ENCODE measurements around the gene CIC. TPM values are rescaled to one million over a fixed set of nuclear protein-coding genes. Genes with fewer than 3 reads are reported as not detected.

The CIC gene
- total and polyA plus RNA-seq, 9 of the 15 experiments (the other 6 are each of a cell fraction or from before 2014, with no cell fraction given), result 0.07 to 44.7 (median 8.6) TPM

GRCh38 chr19:42344336-42344893 lies 75.4 kb downstream of the CIC start (continued):
- TF ChIP-seq, protein P1, sequence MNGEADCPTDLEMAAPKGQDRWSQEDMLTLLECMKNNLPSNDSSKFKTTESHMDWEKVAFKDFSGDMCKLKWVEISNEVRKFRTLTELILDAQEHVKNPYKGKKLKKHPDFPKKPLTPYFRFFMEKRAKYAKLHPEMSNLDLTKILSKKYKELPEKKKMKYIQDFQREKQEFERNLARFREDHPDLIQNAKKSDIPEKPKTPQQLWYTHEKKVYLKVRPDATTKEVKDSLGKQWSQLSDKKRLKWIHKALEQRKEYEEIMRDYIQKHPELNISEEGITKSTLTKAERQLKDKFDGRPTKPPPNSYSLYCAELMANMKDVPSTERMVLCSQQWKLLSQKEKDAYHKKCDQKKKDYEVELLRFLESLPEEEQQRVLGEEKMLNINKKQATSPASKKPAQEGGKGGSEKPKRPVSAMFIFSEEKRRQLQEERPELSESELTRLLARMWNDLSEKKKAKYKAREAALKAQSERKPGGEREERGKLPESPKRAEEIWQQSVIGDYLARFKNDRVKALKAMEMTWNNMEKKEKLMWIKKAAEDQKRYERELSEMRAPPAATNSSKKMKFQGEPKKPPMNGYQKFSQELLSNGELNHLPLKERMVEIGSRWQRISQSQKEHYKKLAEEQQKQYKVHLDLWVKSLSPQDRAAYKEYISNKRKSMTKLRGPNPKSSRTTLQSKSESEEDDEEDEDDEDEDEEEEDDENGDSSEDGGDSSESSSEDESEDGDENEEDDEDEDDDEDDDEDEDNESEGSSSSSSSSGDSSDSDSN (IDR thresholded peaks at IDR 0.05; ENCODE audit: borderline replicate concordance in 1 of 2, low read depth in 2 of 2, low read length in 2 of 2), result no peak
- TF ChIP-seq HNRNPUL1 (IDR thresholded peaks at IDR 0.05; ENCODE audit: low read length), result no peak
- TF ChIP-seq HIVEP1 (CRISPR knock-in tag; IDR thresholded peaks at IDR 0.05), result no peak
- no peak for TF ChIP-seq ZNF134 (CRISPR knock-in tag; conservative IDR thresholded peaks at IDR 0.05)

Other genes with a start within 250 kb of the CIC start
Only the 7 nearest of the 14 such genes appear.
- 37.5 and 53.6 TPM in 2 replicates for gene DEDD2, start 51.6 kb upstream of the CIC start, total RNA-seq (2014; rRNA removed)
- gene DEDD2, start 51.6 kb upstream of the CIC start, total RNA-seq (2014; rRNA removed; fragmentation: Illumina TruSeq; extraction: Trizol), result 12.5 and 16.8 TPM in 2 replicates
- gene DEDD2, start 51.6 kb upstream of the CIC start, total RNA-seq (2015; rRNA removed; fragmentation: Illumina TruSeq; extraction: Trizol), result 24.1 and 24.5 TPM in 2 replicates
- 35.9 and 37.3 TPM in 2 replicates for gene DEDD2, start 51.6 kb upstream of the CIC start, total RNA-seq (2021)
- 29.2 and 36.2 TPM in 2 replicates for gene DEDD2, start 51.6 kb upstream of the CIC start, polyA plus RNA-seq (2011; rRNA removed)
- 31.3 and 34.0 TPM in 2 replicates for gene DEDD2, start 51.6 kb upstream of the CIC start, polyA plus RNA-seq (2014; fragmentation: Illumina TruSeq; extraction: Trizol)
- 1 to 10 TPM; 4.3 to 4.7 TPM for gene DEDD2, start 51.6 kb upstream of the CIC start, polyA plus RNA-seq (2014; fragmentation: Nextera tagmentation; extraction: Ambion mirVana)
- 43.0 and 47.8 TPM in 2 replicates for gene DEDD2, start 51.6 kb upstream of the CIC start, polyA plus RNA-seq (2014; rRNA removed)
- 8.3 and 11.5 TPM in 2 replicates for gene ZNF526, start 48.9 kb upstream of the CIC start, total RNA-seq (2014; rRNA removed)
- 5.3 and 6.1 TPM in 2 replicates for gene ZNF526, start 48.9 kb upstream of the CIC start, total RNA-seq (2014; rRNA removed; fragmentation: Illumina TruSeq; extraction: Trizol)
- 7.6 and 8.2 TPM in 2 replicates for gene ZNF526, start 48.9 kb upstream of the CIC start, total RNA-seq (2015; rRNA removed; fragmentation: Illumina TruSeq; extraction: Trizol)
- gene ZNF526, start 48.9 kb upstream of the CIC start, total RNA-seq (2021), result 17.9 and 19.9 TPM in 2 replicates
- gene ZNF526, start 48.9 kb upstream of the CIC start, polyA plus RNA-seq (2011; rRNA removed), result 4.2 and 8.3 TPM in 2 replicates
- gene ZNF526, start 48.9 kb upstream of the CIC start, polyA plus RNA-seq (2014; fragmentation: Illumina TruSeq; extraction: Trizol), result 6.5 and 8.6 TPM in 2 replicates
- 1 to 10 TPM; 1.3 to 2.2 TPM for gene ZNF526, start 48.9 kb upstream of the CIC start, polyA plus RNA-seq (2014; fragmentation: Nextera tagmentation; extraction: Ambion mirVana)
- gene ZNF526, start 48.9 kb upstream of the CIC start, polyA plus RNA-seq (2014; rRNA removed), result 6.2 and 7.4 TPM in 2 replicates
- 22.7 and 25.2 TPM in 2 replicates for gene GSK3A, start 26.6 kb upstream of the CIC start, total RNA-seq (2014; rRNA removed)
- 16.6 and 21.4 TPM in 2 replicates for gene GSK3A, start 26.6 kb upstream of the CIC start, total RNA-seq (2014; rRNA removed; fragmentation: Illumina TruSeq; extraction: Trizol)
- gene GSK3A, start 26.6 kb upstream of the CIC start, total RNA-seq (2015; rRNA removed; fragmentation: Illumina TruSeq; extraction: Trizol), result 31.4 and 33.3 TPM in 2 replicates
- gene GSK3A, start 26.6 kb upstream of the CIC start, total RNA-seq (2021), result 54.9 and 56.0 TPM in 2 replicates
- 49.3 and 61.9 TPM in 2 replicates for gene GSK3A, start 26.6 kb upstream of the CIC start, polyA plus RNA-seq (2011; rRNA removed)
- gene GSK3A, start 26.6 kb upstream of the CIC start, polyA plus RNA-seq (2014; fragmentation: Illumina TruSeq; extraction: Trizol), result 90.0 and 90.7 TPM in 2 replicates
- gene GSK3A, start 26.6 kb upstream of the CIC start, polyA plus RNA-seq (2014; fragmentation: Nextera tagmentation; extraction: Ambion mirVana), result under 1 TPM; 0.62 to 0.89 TPM
- 54.2 and 55.4 TPM in 2 replicates for gene GSK3A, start 26.6 kb upstream of the CIC start, polyA plus RNA-seq (2014; rRNA removed)
- 27.1 and 29.8 TPM in 2 replicates for gene ERF, start 14.1 kb upstream of the CIC start, total RNA-seq (2014; rRNA removed)
- gene ERF, start 14.1 kb upstream of the CIC start, total RNA-seq (2014; rRNA removed; fragmentation: Illumina TruSeq; extraction: Trizol), result 19.0 and 20.0 TPM in 2 replicates
- gene ERF, start 14.1 kb upstream of the CIC start, total RNA-seq (2015; rRNA removed; fragmentation: Illumina TruSeq; extraction: Trizol), result 26.5 and 30.0 TPM in 2 replicates
- 72.7 and 75.4 TPM in 2 replicates for gene ERF, start 14.1 kb upstream of the CIC start, total RNA-seq (2021)
- gene ERF, start 14.1 kb upstream of the CIC start, polyA plus RNA-seq (2011; rRNA removed), result 27.0 and 41.5 TPM in 2 replicates
- 28.9 and 45.7 TPM in 2 replicates for gene ERF, start 14.1 kb upstream of the CIC start, polyA plus RNA-seq (2014; fragmentation: Illumina TruSeq; extraction: Trizol)
- under 1 TPM; 0.03 to 0.13 TPM for gene ERF, start 14.1 kb upstream of the CIC start, polyA plus RNA-seq (2014; fragmentation: Nextera tagmentation; extraction: Ambion mirVana)
- gene ERF, start 14.1 kb upstream of the CIC start, polyA plus RNA-seq (2014; rRNA removed), result 54.9 and 62.2 TPM in 2 replicates
- 0.54 and 1.1 TPM in 2 replicates for gene PRR19, start 32.9 kb downstream of the CIC start, total RNA-seq (2014; rRNA removed)
- 0.11 and 0.32 TPM in 2 replicates for gene PRR19, start 32.9 kb downstream of the CIC start, total RNA-seq (2014; rRNA removed; fragmentation: Illumina TruSeq; extraction: Trizol)
- gene PRR19, start 32.9 kb downstream of the CIC start, total RNA-seq (2015; rRNA removed; fragmentation: Illumina TruSeq; extraction: Trizol), result 0.94 and 1.1 TPM in 2 replicates
- 1.6 and 1.8 TPM in 2 replicates for gene PRR19, start 32.9 kb downstream of the CIC start, total RNA-seq (2021)
- gene PRR19, start 32.9 kb downstream of the CIC start, polyA plus RNA-seq (2011; rRNA removed), result 0.24 and 0.34 TPM in 2 replicates
- gene PRR19, start 32.9 kb downstream of the CIC start, polyA plus RNA-seq (2014; fragmentation: Illumina TruSeq; extraction: Trizol), result 1.0 and 1.9 TPM in 2 replicates
- gene PRR19, start 32.9 kb downstream of the CIC start, polyA plus RNA-seq (2014; fragmentation: Nextera tagmentation; extraction: Ambion mirVana), result under 1 TPM; 0.10 to 0.18 TPM
- 0.73 and 1.6 TPM in 2 replicates for gene PRR19, start 32.9 kb downstream of the CIC start, polyA plus RNA-seq (2014; rRNA removed)
- 114 and 146 TPM in 2 replicates for gene PAFAH1B3, start 33.4 kb downstream of the CIC start, total RNA-seq (2014; rRNA removed)
- gene PAFAH1B3, start 33.4 kb downstream of the CIC start, total RNA-seq (2014; rRNA removed; fragmentation: Illumina TruSeq; extraction: Trizol), result 28.7 and 48.0 TPM in 2 replicates
- 78.9 and 81.0 TPM in 2 replicates for gene PAFAH1B3, start 33.4 kb downstream of the CIC start, total RNA-seq (2015; rRNA removed; fragmentation: Illumina TruSeq; extraction: Trizol)
- gene PAFAH1B3, start 33.4 kb downstream of the CIC start, total RNA-seq (2021), result 130 and 138 TPM in 2 replicates
- gene PAFAH1B3, start 33.4 kb downstream of the CIC start, polyA plus RNA-seq (2011; rRNA removed), result 27.5 and 40.8 TPM in 2 replicates
- gene PAFAH1B3, start 33.4 kb downstream of the CIC start, polyA plus RNA-seq (2014; fragmentation: Illumina TruSeq; extraction: Trizol), result 96.7 and 113 TPM in 2 replicates
- gene PAFAH1B3, start 33.4 kb downstream of the CIC start, polyA plus RNA-seq (2014; fragmentation: Nextera tagmentation; extraction: Ambion mirVana), result 10 to 100 TPM; 10.5 to 23.5 TPM
- gene PAFAH1B3, start 33.4 kb downstream of the CIC start, polyA plus RNA-seq (2014; rRNA removed), result 79.6 and 80.6 TPM in 2 replicates
- 0.61 TPM in 1 of 2 replicates, not detected in the other for gene TMEM145, start 44.1 kb downstream of the CIC start, total RNA-seq (2014; rRNA removed)
- 0.80 and 0.83 TPM in 2 replicates for gene TMEM145, start 44.1 kb downstream of the CIC start, total RNA-seq (2014; rRNA removed; fragmentation: Illumina TruSeq; extraction: Trizol)
- gene TMEM145, start 44.1 kb downstream of the CIC start, total RNA-seq (2015; rRNA removed; fragmentation: Illumina TruSeq; extraction: Trizol), result 0.75 and 0.94 TPM in 2 replicates
- gene TMEM145, start 44.1 kb downstream of the CIC start, total RNA-seq (2021), result 2.8 and 5.5 TPM in 2 replicates
- gene TMEM145, start 44.1 kb downstream of the CIC start, polyA plus RNA-seq (2011; rRNA removed), result 1.3 and 1.8 TPM in 2 replicates
- 1.8 and 2.0 TPM in 2 replicates for gene TMEM145, start 44.1 kb downstream of the CIC start, polyA plus RNA-seq (2014; fragmentation: Illumina TruSeq; extraction: Trizol)
- not detected for gene TMEM145, start 44.1 kb downstream of the CIC start, polyA plus RNA-seq (2014; fragmentation: Nextera tagmentation; extraction: Ambion mirVana)
- gene TMEM145, start 44.1 kb downstream of the CIC start, polyA plus RNA-seq (2014; rRNA removed), result 3.0 and 4.1 TPM in 2 replicates